Osteoblast (primary cell): ENCODE measurements around the gene SOX8. TPM values are rescaled to one million over a fixed set of nuclear protein-coding genes. Genes with fewer than 3 reads are reported as not detected.

Experiments
- DNase-seq: peaks from one replicate; pipeline ENCODE4 v3.0.0; 2011; ENCODE audit warnings: low spot score, mixed read lengths; ENCODE audit not compliant: insufficient read length; ENCODE audit errors: missing footprints
- H2AFZ ChIP-seq: 2 replicates; pipeline ENCODE4 v1.6.0; 2011; ENCODE audit warnings: mild to moderate bottlenecking, low read length
- H3K27ac ChIP-seq: 2 replicates; pipeline ENCODE4 v1.5.1; 2011; ENCODE audit warnings: mild to moderate bottlenecking, low read depth, low read length, moderate library complexity
- H3K27me3 ChIP-seq: 2 replicates; pipeline ENCODE4 v1.6.0; 2012; ENCODE audit warnings: mild to moderate bottlenecking, control low read depth, inconsistent platforms, low read length, moderate library complexity; ENCODE audit not compliant: insufficient read depth
- H3K36me3 ChIP-seq: 2 replicates; pipeline ENCODE4 v1.5.1; 2011; ENCODE audit warnings: mild to moderate bottlenecking, low read length, control low read depth, moderate library complexity; ENCODE audit not compliant: insufficient read depth
- H3K4me1 ChIP-seq: 2 replicates; pipeline ENCODE4 v1.5.1; 2011; ENCODE audit warnings: mild to moderate bottlenecking, low read length, control low read depth, moderate library complexity; ENCODE audit not compliant: insufficient read depth
- H3K4me2 ChIP-seq: 2 replicates; pipeline ENCODE4 v1.6.0; 2011; ENCODE audit warnings: mild to moderate bottlenecking, low read length; ENCODE audit not compliant: insufficient read depth
- H3K4me3 ChIP-seq: fragments of 200-600 bp; sonication (generic); 3 replicates; pipeline ENCODE4 v1.5.1; 2012; ENCODE audit warnings: mild to moderate bottlenecking, low read length, inconsistent platforms; ENCODE audit not compliant: insufficient read depth
- H3K79me2 ChIP-seq: 2 replicates; pipeline ENCODE4 v1.6.0; 2012; ENCODE audit warnings: mild to moderate bottlenecking, low read length, control low read depth, inconsistent platforms; ENCODE audit not compliant: insufficient read depth
- H3K9me3 ChIP-seq: 2 replicates; pipeline ENCODE4 v1.5.1; 2011; ENCODE audit warnings: low read depth, low read length, control low read depth
- H4K20me1 ChIP-seq: 2 replicates; pipeline ENCODE4 v1.6.0; 2012; ENCODE audit warnings: mild to moderate bottlenecking, low read length, control low read depth; ENCODE audit not compliant: insufficient read depth
- CTCF ChIP-seq: IDR thresholded peaks from 2 replicates; pipeline ENCODE4 v1.5.1; 2011; ENCODE audit warnings: mild to moderate bottlenecking, low read depth, low read length, moderate library complexity; ENCODE audit errors: extremely low read depth
- total RNA-seq: library from RNA; depleted of rRNA; stranded (reverse); fragments of >200 nt; gene quantifications from 2 replicates; pipeline ENCODE4 v1.2.3, GENCODE V29; 2012

SOX8 gene
- total RNA-seq, 1 donor: not detected

GRCh38 chr16:991773-992172, 10.2 kb downstream of the SOX8 start:
- Histone ChIP-seq H3K79me2 (no peaks in the 10 kb centered on the region), H2AFZ (no peak overlapping the region), H3K27ac (no peak overlapping the region), H4K20me1 (no peaks in the 10 kb centered on the region), H3K4me3 (no peak overlapping the region), H3K9me3 (peaks cover 14% of the 10 kb centered on the region), H3K36me3 (no peaks in the 10 kb centered on the region), H3K4me2 (no peak overlapping the region), H3K4me1 (no peaks in the 10 kb centered on the region), H3K27me3 (peaks cover 32% of the 10 kb centered on the region)
- DNase-seq: no peak
- TF ChIP-seq CTCF: no peak

- Histone ChIP-seq H3K4me2 (no peak overlapping the region), H3K27ac (no peak overlapping the region), H3K27me3 (peaks cover 32% of the 10 kb centered on the region), H3K4me1 (no peaks in the 10 kb centered on the region), H4K20me1 (no peaks in the 10 kb centered on the region), H3K4me3 (no peak overlapping the region), H3K9me3 (peaks cover 14% of the 10 kb centered on the region), H3K79me2 (no peaks in the 10 kb centered on the region), H3K36me3 (no peaks in the 10 kb centered on the region), H2AFZ (no peak overlapping the region)
- DNase-seq: no peak
- no peak for TF ChIP-seq CTCF
Observed at GRCh38 chr16:993731-994130, 12.2 kb downstream of the SOX8 start.

GRCh38 chr16:995087-995486, 13.5 kb downstream of the SOX8 start:
- Histone ChIP-seq H3K9me3 (peaks cover 14% of the 10 kb centered on the region), H4K20me1 (no peaks in the 10 kb centered on the region), H3K4me2 (no peak overlapping the region), H3K4me3 (no peak overlapping the region), H3K79me2 (no peaks in the 10 kb centered on the region), H3K27me3 (peaks cover 38% of the 10 kb centered on the region), H3K27ac (no peak overlapping the region), H3K36me3 (no peaks in the 10 kb centered on the region), H2AFZ (no peak overlapping the region), H3K4me1 (no peaks in the 10 kb centered on the region)
- DNase-seq: no peak
- TF ChIP-seq CTCF: no peak

- TF ChIP-seq CTCF: no peak
- Histone ChIP-seq H4K20me1 (no peaks in the 10 kb centered on the region), H3K4me2 (no peak overlapping the region), H3K4me3 (no peak overlapping the region), H3K79me2 (no peaks in the 10 kb centered on the region), H3K36me3 (no peaks in the 10 kb centered on the region), H2AFZ (no peak overlapping the region), H3K27me3 (peaks cover 38% of the 10 kb centered on the region), H3K9me3 (peaks cover 14% of the 10 kb centered on the region), H3K4me1 (no peaks in the 10 kb centered on the region), H3K27ac (no peak overlapping the region)
- no peak for DNase-seq
Observed at GRCh38 chr16:995783-996182, 14.2 kb downstream of the SOX8 start.
